ENCODE measurements around the gene NXPH4.

Gene NXPH4

DNA sequence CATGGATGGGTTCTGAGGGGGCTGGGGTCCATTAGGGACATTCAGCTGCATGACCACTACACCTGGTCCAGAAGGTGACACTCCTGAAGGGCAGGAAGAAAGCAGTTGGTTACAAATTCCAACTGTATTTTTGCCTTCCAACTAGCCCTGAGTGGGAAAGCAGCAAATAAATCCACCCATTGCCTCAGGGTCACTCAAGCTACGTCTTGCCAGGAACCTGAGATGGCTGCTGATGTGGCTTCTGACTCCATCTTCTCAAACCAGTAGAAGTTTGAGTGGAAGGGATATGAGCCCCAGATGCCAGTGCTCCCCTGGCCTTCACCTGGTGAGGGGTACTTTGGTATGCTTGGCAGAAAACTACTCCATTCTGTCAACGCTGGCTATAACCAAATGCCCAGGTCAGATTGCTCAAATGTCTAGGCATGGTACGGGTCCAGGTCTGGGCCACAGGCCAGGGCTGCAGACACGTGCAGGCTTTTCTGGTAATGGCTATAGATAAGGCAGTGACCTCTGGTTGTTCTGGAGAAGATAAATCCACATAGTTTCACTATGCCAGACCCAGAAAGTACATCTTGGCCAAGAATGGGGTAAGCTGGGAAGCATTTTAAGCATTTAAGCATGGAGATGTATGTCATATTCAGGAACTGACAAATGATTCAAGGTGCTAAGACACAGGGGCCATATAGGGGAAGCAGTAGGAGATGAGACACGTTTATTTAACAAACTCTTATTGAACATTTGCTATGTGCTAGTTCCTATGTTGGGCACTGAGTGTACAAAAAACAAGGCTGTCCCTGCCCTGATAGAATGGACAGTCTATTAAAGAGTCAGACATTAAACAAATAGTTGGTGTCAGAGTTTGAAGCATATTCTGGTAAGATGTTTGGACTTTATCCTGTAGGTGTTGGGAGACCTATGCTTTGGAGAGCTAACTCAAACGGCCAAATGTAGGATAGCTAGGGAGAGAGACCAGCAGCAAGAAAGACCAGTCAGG lies 42.7 kb downstream of the NXPH4 start:
- FAIRE-seq (no peak), DNase-seq (ENCODE audit: insufficient read length, low spot score) (no peak)
- TF ChIP-seq, protein P1, sequence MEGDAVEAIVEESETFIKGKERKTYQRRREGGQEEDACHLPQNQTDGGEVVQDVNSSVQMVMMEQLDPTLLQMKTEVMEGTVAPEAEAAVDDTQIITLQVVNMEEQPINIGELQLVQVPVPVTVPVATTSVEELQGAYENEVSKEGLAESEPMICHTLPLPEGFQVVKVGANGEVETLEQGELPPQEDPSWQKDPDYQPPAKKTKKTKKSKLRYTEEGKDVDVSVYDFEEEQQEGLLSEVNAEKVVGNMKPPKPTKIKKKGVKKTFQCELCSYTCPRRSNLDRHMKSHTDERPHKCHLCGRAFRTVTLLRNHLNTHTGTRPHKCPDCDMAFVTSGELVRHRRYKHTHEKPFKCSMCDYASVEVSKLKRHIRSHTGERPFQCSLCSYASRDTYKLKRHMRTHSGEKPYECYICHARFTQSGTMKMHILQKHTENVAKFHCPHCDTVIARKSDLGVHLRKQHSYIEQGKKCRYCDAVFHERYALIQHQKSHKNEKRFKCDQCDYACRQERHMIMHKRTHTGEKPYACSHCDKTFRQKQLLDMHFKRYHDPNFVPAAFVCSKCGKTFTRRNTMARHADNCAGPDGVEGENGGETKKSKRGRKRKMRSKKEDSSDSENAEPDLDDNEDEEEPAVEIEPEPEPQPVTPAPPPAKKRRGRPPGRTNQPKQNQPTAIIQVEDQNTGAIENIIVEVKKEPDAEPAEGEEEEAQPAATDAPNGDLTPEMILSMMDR (IDR thresholded peaks at IDR 0.05; ENCODE audit: insufficient read depth, missing control alignments) = no peak

DNA sequence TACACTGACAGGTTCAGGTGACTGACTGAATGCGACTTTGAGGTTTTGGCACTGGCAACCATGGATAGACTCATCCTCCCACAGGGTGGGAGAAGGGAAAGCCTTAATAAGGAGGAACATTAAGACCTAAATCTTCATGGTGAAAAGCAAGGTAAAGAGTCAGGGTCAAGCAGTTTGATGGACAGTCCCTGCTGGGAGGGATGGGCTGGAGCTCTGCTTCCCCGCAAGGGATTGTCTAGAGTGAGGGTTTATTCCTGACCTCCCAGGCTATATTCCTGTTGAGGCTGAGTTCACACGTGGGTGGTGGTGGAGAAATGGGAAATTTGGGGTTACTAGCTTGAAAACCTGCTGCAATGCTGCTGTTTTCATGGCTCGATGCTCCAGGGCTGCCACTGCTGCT lies 43.8 kb downstream of the NXPH4 start:
- DNase-seq (ENCODE audit: insufficient read length, low spot score) (no peak), FAIRE-seq (no peak)
- TF ChIP-seq, protein P1 (IDR thresholded peaks at IDR 0.05; ENCODE audit: insufficient read depth, missing control alignments) = no peak

DNA sequence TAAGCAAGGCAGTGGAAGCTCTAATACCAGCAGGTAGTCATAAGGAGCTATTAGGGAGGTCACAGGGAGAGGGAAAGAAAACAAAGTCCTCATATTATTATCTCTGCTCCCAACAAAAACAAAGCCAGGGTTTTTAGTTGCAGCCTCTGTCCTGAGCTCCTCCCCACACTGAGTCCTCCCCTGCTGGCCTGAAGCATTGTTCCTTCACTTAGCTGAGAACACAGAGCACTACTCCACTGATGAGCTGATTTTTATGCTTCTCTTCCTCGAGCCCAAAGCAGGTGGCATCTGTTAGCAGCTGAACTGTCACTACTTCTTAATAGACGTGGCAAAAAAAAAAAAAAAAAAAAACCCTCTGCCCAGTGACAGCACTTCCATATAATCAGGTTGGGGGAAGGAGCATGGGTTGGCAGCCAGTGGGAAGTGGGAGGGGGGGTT lies 44.9 kb downstream of the NXPH4 start:
- TF ChIP-seq, protein P1 (IDR thresholded peaks at IDR 0.05; ENCODE audit: insufficient read depth, missing control alignments) = no peak

DNA sequence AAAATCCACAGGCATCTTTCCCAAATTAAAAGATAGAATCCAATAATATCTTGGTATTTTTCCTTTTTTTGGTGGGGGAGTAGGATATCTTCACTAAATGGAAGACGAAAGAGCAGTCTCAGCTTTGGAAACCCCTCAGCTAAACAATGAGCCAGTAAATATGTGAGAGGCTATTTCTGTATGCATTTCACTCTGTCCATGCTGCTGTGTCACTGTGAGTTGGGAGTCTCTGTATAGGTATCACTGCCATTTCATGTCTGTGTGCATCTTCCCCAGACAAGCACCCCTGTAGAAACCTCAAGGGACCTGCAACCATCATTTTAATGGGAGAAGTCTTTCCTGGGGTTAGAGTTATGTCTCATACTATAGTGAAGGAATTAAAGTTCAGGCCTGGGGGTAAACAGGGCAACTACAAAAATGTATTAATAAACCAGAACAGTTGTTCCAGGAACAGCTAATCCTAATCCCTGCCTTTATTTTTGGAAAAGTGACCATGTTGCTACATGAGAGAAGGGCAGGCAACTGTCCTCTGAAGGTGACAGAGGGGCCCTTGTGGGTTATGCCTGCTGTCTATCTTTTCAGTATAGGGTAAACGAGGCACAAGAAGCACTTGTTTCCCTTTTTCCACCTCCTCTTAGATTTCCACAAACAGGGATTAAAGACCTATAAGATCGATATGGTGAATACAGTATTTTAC lies 45.7 kb downstream of the NXPH4 start:
- DNase-seq (ENCODE audit: insufficient read length, low spot score) (no peak), FAIRE-seq (no peak)
- TF ChIP-seq, protein P1 (IDR thresholded peaks at IDR 0.05; ENCODE audit: insufficient read depth, missing control alignments) = no peak

More for the DNA sequence above, 44.9 kb downstream of the NXPH4 start:
- DNase-seq (ENCODE audit: insufficient read length, low spot score) (no peak), FAIRE-seq (no peak)

DNA sequence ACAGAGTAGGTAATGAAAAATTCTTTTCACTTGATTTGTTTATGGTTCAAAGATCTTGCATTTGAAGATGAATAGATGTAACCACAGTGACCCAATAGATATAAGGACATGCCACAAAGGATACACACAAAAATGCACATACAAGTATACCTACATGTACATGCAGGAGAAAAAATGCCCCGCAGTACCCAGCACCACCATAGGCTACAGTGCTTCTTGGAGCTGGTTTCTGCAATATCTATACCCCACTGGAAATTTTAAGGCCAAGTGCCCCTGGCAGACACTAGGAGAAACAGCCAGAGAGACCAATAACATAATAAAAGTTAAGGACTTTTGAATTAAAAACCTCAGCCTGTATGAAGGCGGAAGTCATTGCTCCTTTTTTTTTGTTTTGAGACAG lies 46.5 kb downstream of the NXPH4 start:
- TF ChIP-seq, protein P1 (IDR thresholded peaks at IDR 0.05; ENCODE audit: insufficient read depth, missing control alignments) = no peak
- no peak for FAIRE-seq
- DNase-seq (ENCODE audit: insufficient read length, low spot score) = no peak

DNA sequence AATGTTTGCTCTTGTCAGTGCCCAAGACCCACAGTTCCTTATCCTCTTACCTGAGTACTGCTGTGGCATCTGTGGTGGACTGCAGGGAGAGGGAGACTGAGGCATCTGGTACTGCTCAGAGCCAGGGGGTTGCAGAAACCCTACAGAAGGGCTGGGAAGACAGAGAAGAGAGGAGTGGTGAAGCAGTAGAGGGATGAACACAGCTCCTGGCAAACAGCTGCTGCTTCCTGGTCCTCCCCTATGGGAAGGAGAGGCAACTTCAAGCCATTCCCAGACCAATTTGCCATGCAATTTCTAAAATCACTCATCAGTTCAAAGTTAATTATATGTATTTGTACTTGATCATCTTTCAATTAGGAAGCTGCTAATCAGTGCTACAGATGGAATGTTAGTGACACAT lies 50.1 kb downstream of the NXPH4 start:
- no peak for FAIRE-seq
- TF ChIP-seq, protein P1 (IDR thresholded peaks at IDR 0.05; ENCODE audit: insufficient read depth, missing control alignments) = no peak
- DNase-seq (ENCODE audit: insufficient read length, low spot score) = no peak
